PC-9 (cell line): ENCODE results near the gene CYP1A1. TPM values are rescaled to one million over a fixed set of nuclear protein-coding genes. Genes with fewer than 3 reads are reported as not detected.

Source experiments
- BruUV-seq: library from RNA; stranded (reverse); fragments of 400-500 nt; replicated peaks from 2 replicates; lab custom pipeline; 2021; lab: Mats Ljungman, UMichigan
- CTCF ChIA-PET: fragments of 300-600 bp; sonication (Branson Sonifier 250); formaldehyde crosslinking; loops from one replicate; lab custom pipeline; 2022; ENCODE audit warnings: antibody characterized with exemption; lab: Charles Lee
- POLR2A ChIA-PET: fragments of 300-600 bp; sonication (Branson Sonifier 250); formaldehyde crosslinking; loops from one replicate; lab custom pipeline; 2022; ENCODE audit warnings: antibody characterized with exemption; ENCODE audit not compliant: unreplicated experiment; lab: Charles Lee
- DNase-seq, 2 experiments: peaks; one replicate each; pipeline versions ENCODE4 v3.0.0 to v3.0.0-alpha.2; 2015 to 2022; ENCODE audit warnings: mixed read lengths in 1 of 2
- H2AFZ ChIP-seq: fragments of 200-600 bp; sonication (generic); 2 replicates; pipeline ENCODE4 v1.8.1; 2017; ENCODE audit warnings: antibody characterized with exemption
- H3F3A ChIP-seq: fragments of 200-600 bp; sonication (generic); 2 replicates; pipeline ENCODE4 v1.8.1; 2017; ENCODE audit warnings: antibody characterized with exemption, mild to moderate bottlenecking, low read depth; ENCODE audit not compliant: insufficient read depth
- H3K27ac ChIP-seq: fragments of 200-600 bp; sonication (generic); 2 replicates; pipeline ENCODE4 v1.6.1; 2016; ENCODE audit warnings: mixed run types
- H3K27me3 ChIP-seq: fragments of 200-600 bp; sonication (generic); 2 replicates; pipeline ENCODE4 v1.6.1; 2016; ENCODE audit warnings: low read depth, mixed run types; ENCODE audit not compliant: insufficient read depth
- H3K36me3 ChIP-seq: fragments of 200-600 bp; sonication (generic); 2 replicates; pipeline ENCODE4 v1.6.1; 2016; ENCODE audit warnings: low read depth, mixed run types
- H3K4me1 ChIP-seq: fragments of 200-600 bp; sonication (generic); replicated peaks from 2 replicates; pipeline ENCODE4 v1.6.1; 2016; ENCODE audit warnings: mixed run types; ENCODE audit not compliant: insufficient read depth
- H3K4me2 ChIP-seq: fragments of 200-600 bp; sonication (generic); 2 replicates; pipeline ENCODE4 v1.6.1; 2017; ENCODE audit warnings: mixed run types
- H3K4me3 ChIP-seq: fragments of 200-600 bp; sonication (generic); 2 replicates; pipeline ENCODE4 v1.6.1; 2016; ENCODE audit warnings: mixed run types
- H3K79me2 ChIP-seq: fragments of 200-600 bp; sonication (generic); 2 replicates; pipeline ENCODE4 v1.6.1; 2017; ENCODE audit warnings: low read depth, mixed run types
- H3K9me2 ChIP-seq: fragments of 200-600 bp; sonication (generic); 2 replicates; pipeline ENCODE4 v1.8.1; 2017; ENCODE audit warnings: mild to moderate bottlenecking; ENCODE audit not compliant: insufficient read depth
- H3K9me3 ChIP-seq: fragments of 200-600 bp; sonication (generic); 2 replicates; pipeline ENCODE4 v1.8.1; 2016; ENCODE audit warnings: low read depth; ENCODE audit not compliant: insufficient read depth
- H4K20me1 ChIP-seq: fragments of 200-600 bp; sonication (generic); 2 replicates; pipeline ENCODE4 v1.8.1; 2017; ENCODE audit not compliant: insufficient read depth
- CTCF ChIP-seq: fragments of 200-600 bp; sonication (generic); conservative IDR thresholded peaks from 2 replicates; pipeline ENCODE4 v1.6.1; 2017; ENCODE audit warnings: mixed run types, antibody characterized with exemption, mild to moderate bottlenecking, moderate library complexity
- EZH2 ChIP-seq: fragments of 200-600 bp; sonication (generic); IDR thresholded peaks from 2 replicates; pipeline ENCODE4 v1.8.0; 2017; ENCODE audit warnings: antibody characterized with exemption, low read depth
- intact Hi-C: fragments of 100-400 bp; cut with micrococcal nuclease; formaldehyde crosslinking; loops from one replicate; pipeline ENCODE4 v1.10.0; 2022; ENCODE audit not compliant: unreplicated experiment
- total RNA-seq: library from RNA; stranded (reverse); gene quantifications from 2 replicates; pipeline ENCODE4 v1.2.3, GENCODE V29; 2021

The CYP1A1 gene
- total RNA-seq, 1 experiment from 2014 or later: 0.39 TPM

- Histone ChIP-seq H3K36me3 (no peaks in the 10 kb centered on the region), H3K79me2 (no peaks in the 10 kb centered on the region), H3K9me3 (no peaks in the 10 kb centered on the region), H3K4me1 (no peaks in the 10 kb centered on the region), H4K20me1 (no peaks in the 10 kb centered on the region), H3F3A (no peaks in the 10 kb centered on the region), H3K4me3 (no peak overlapping the region), H3K9me2 (no peaks in the 10 kb centered on the region), H2AFZ (no peak overlapping the region), H3K27me3 (no peaks in the 10 kb centered on the region), H3K27ac (no peak overlapping the region), H3K4me2 (no peak overlapping the region)
- ChIA-PET POLR2A (no interaction called here), CTCF (no interaction called here)
- DNase-seq: no peak
- no TSS peak for BruUV-seq
- TF ChIP-seq EZH2 (no peak), CTCF (no peak)
- intact Hi-C loops: no loop called here
These were observed 38.1 kb upstream of the CYP1A1 start for GRCh38 chr15:74763416-74763815.

DNA sequence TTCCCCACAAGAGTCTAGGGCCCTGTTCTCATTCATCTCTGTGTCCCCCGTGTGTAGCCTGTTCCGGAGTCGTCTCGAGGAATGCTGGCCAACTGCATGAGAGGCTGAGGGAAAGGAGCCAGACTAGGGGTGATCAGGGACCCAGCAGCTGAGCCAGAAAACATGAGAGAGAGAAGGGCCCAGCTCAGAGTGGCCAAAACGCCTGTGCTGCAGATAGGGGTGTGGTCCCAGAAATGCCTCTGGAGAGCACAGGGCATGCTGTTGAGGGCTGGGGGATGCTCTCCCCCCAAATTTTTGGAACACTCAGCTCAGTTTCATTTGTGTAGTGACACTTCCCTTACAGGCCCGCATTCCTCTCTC lies 37.4 kb upstream of the CYP1A1 start:
- TF ChIP-seq CTCF: no peak
- ChIA-PET POLR2A (no interaction called here), CTCF (interaction anchor here (0.5 kb wide), 1 partner anchor 37 kb away, joined by 7 read pairs; the partner anchor contains the start of gene CYP1A1)
- no TSS peak for BruUV-seq
- H2AFZ ChIP-seq: no peak overlapping the region
- H4K20me1 ChIP-seq: no peaks in the 10 kb centered on the region
- no peaks in the 10 kb centered on the region for H3K79me2 ChIP-seq
- no peak overlapping the region for H3K27ac ChIP-seq
- H3K9me3 ChIP-seq: no peaks in the 10 kb centered on the region
- H3K27me3 ChIP-seq: no peaks in the 10 kb centered on the region
- H3F3A ChIP-seq: no peaks in the 10 kb centered on the region
- intact Hi-C loops: no loop called here
- no peaks in the 10 kb centered on the region for H3K36me3 ChIP-seq
- DNase-seq: no peak
- no peak overlapping the region for H3K4me3 ChIP-seq
- H3K4me1 ChIP-seq: no peaks in the 10 kb centered on the region
- H3K9me2 ChIP-seq: no peaks in the 10 kb centered on the region
- no peak overlapping the region for H3K4me2 ChIP-seq

DNA sequence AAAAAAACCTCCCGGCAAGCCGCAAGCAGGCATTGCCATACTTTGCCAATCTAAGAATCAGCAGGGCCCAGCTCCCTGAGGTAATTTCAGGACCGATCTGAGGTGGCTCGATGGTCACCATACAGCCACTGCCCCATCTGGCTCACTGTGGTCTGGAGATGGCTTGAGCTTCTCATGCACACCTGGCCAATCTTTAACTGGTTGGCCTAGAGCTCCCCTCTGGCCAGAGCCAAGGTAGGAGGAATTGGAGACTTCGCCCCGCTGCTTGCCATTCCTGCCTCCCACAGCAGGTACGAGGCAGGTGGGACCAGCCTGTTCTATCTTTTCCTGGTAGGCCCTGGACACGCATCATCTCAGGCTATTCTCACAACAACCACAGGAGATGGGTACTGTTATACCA lies 33.4 kb upstream of the CYP1A1 start:
- no TSS peak for BruUV-seq
- H3F3A ChIP-seq: no peaks in the 10 kb centered on the region
- H3K36me3 ChIP-seq: no peaks in the 10 kb centered on the region
- H2AFZ ChIP-seq: no peak overlapping the region
- H3K4me3 ChIP-seq: no peak overlapping the region
- no peak for DNase-seq
- H3K27me3 ChIP-seq: no peaks in the 10 kb centered on the region
- H3K4me1 ChIP-seq: no peaks in the 10 kb centered on the region
- H3K27ac ChIP-seq: no peak overlapping the region
- ChIA-PET POLR2A (no interaction called here), CTCF (interaction anchor here (1.1 kb wide), 1 partner anchor 13 kb away, joined by 3 read pairs; no protein-coding TSS in a partner anchor)
- H3K79me2 ChIP-seq: no peaks in the 10 kb centered on the region
- no peaks in the 10 kb centered on the region for H3K9me3 ChIP-seq
- TF ChIP-seq EZH2: no peak
- no peak for TF ChIP-seq CTCF
- intact Hi-C loops: no loop called here
- no peaks in the 10 kb centered on the region for H4K20me1 ChIP-seq
- no peak overlapping the region for H3K4me2 ChIP-seq
- no peaks in the 10 kb centered on the region for H3K9me2 ChIP-seq
